Measurements from ENCODE around the gene PRR29.

- TF ChIP-seq CTCF (conservative IDR thresholded peaks at IDR 0.05 in 1 of 2, IDR thresholded peaks at IDR 0.05 in 1 of 2; ENCODE audit: low read depth in 1 of 2, low read length in 2 of 2) (peak; percentile 63 to 76), EZH2 (IDR thresholded peaks at IDR 0.05; ENCODE audit: low read length, missing control alignments) (no peak)
Measured at GRCh38 chr17:64028874-64029464, 30.8 kb downstream of the PRR29 start.

Measured in fibroblast of lung (primary cell).